Activated naive CD8-positive, alpha-beta T cell treated with anti-CD3 and anti-CD28 coated beads, Interleukin-2, amount 10 ng/mL, durations not matched to agents 7 days and 5 days (primary cell): ENCODE measurements around the gene ZRANB1. TPM values are rescaled to one million over a fixed set of nuclear protein-coding genes. Genes with fewer than 3 reads are reported as not detected.

Source experiments
- ATAC-seq: fragments of 150-1000 bp; cut with Tn5 transposase; one replicate; pipeline ENCODE4 v1.10.0; 2021; ENCODE audit warnings: low read depth, moderate library complexity
- POLR2A ChIA-PET: fragments of 350-600 bp; sonication (Branson Sonifier 250); formaldehyde crosslinking; loops from one replicate; lab custom pipeline; 2021; ENCODE audit warnings: antibody characterized with exemption; lab: Charles Lee
- DNase-seq: peaks from one replicate; pipeline ENCODE4 v3.0.0; 2021
- H3K27ac Mint-ChIP-seq: one replicate; pipeline ENCODE4 v1.8.0; 2022; ENCODE audit warnings: mild to moderate bottlenecking, mixed read lengths
- H3K27me3 Mint-ChIP-seq: one replicate; pipeline ENCODE4 v1.8.0; 2022; ENCODE audit warnings: mild to moderate bottlenecking, moderate library complexity, mixed read lengths
- H3K36me3 Mint-ChIP-seq: one replicate; pipeline ENCODE4 v1.8.0; 2021; ENCODE audit warnings: mild to moderate bottlenecking, mixed read lengths
- H3K4me1 Mint-ChIP-seq: one replicate; pipeline ENCODE4 v1.8.0; 2021; ENCODE audit warnings: mixed read lengths
- H3K4me3 Mint-ChIP-seq: one replicate; pipeline ENCODE4 v1.8.0; 2022; ENCODE audit warnings: mild to moderate bottlenecking, moderate library complexity, mixed read lengths
- H3K9me3 Mint-ChIP-seq: one replicate; pipeline ENCODE4 v1.8.0; 2021; ENCODE audit warnings: mixed read lengths
- total RNA-seq, 2 experiments: library from RNA; stranded (reverse); gene quantifications; one replicate each; pipeline ENCODE4 v1.2.3, GENCODE V29; 2021

The ZRANB1 gene
- total RNA-seq, 2 experiments from 2014 or later: 15.3 to 15.8 TPM

DNA sequence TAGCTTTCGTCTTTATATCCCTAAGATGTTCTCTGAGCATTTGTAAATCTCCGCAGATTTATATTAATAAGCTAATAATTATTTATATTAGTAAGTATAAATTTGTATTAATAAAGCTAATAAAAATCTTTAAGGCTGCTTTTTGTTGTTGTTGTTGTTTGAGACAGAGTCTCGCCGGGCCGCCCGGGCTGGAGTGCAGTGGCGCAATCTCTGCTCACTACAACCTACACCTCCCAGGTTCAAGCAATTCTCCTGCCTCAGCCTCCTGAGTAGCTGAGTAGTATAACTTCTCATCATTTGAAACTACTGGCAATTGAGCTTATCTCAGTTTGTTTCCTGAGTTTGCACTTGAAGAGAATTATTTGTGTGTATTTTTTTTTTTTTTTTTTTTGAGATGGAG is 5.1 kb upstream of the ZRANB1 start:
- POLR2A ChIA-PET: no interaction called here

DNA sequence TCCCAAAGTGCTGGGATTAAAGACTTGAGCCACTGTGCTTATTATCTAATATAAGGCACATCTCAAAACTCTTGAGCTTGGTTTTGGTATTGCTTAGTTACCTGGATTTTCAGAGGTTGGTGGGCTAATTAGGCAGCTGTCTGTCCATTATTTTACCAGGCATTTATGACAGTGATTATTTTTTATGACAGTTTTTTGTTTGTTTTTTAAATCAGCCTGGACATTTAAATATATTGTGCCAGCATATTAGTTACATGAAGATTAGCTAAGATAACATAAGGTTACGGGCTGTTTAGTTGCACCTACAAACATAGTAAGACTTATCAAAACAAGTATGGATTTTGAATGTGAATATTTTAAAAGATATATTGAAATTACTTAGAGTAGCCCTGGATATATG is 2.6 kb upstream of the ZRANB1 start:
- no peak overlapping the region for H3K4me3 Mint-ChIP-seq
- ATAC-seq (no peak), DNase-seq (no peak)
- H3K4me1 Mint-ChIP-seq: peaks cover 18% of the 10 kb centered on the region
- POLR2A ChIA-PET: no interaction called here
- peaks cover 8% of the 10 kb centered on the region for H3K36me3 Mint-ChIP-seq
- H3K27ac Mint-ChIP-seq: no peak overlapping the region
- no peaks in the 10 kb centered on the region for H3K27me3 Mint-ChIP-seq
- no peaks in the 10 kb centered on the region for H3K9me3 Mint-ChIP-seq

More for the DNA sequence above, 5.1 kb upstream of the ZRANB1 start:
- H3K4me3 Mint-ChIP-seq: no peak overlapping the region
- H3K27ac Mint-ChIP-seq: no peak overlapping the region
- no peaks in the 10 kb centered on the region for H3K27me3 Mint-ChIP-seq
- DNase-seq (no peak), ATAC-seq (no peak)
- H3K9me3 Mint-ChIP-seq: peaks cover 1% of the 10 kb centered on the region
- peaks cover 10% of the 10 kb centered on the region for H3K36me3 Mint-ChIP-seq
- H3K4me1 Mint-ChIP-seq: peaks cover 10% of the 10 kb centered on the region

DNA sequence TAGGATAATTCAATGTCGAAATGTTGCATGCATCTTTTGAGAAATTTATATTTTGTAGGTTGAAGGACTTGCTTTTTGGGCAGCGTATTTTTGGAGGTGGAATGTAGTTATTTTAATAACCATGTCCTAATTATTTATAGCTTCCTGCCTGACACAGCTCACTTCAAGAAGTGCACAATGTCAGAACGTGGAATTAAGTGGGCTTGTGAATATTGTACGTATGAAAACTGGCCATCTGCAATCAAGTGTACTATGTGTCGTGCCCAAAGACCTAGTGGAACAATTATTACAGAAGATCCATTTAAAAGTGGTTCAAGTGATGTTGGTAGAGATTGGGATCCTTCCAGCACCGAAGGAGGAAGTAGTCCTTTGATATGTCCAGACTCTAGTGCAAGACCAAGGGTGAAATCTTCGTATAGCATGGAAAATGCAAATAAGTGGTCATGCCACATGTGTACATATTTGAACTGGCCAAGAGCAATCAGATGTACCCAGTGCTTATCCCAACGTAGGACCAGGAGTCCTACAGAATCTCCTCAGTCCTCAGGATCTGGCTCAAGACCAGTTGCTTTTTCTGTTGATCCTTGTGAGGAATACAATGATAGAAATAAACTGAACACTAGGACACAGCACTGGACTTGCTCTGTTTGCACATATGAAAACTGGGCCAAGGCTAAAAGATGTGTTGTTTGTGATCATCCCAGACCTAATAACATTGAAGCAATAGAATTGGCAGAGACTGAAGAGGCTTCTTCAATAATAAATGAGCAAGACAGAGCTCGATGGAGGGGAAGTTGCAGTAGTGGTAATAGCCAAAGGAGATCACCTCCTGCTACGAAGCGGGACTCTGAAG is 620 bp downstream of the ZRANB1 start:
- Mint-ChIP-seq H3K4me3 (no peak overlapping the region), H3K36me3 (peaks cover 11% of the 10 kb centered on the region), H3K4me1 (peaks cover 13% of the 10 kb centered on the region), H3K27ac (no peak overlapping the region), H3K27me3 (no peaks in the 10 kb centered on the region), H3K9me3 (no peaks in the 10 kb centered on the region)
- DNase-seq (no peak), ATAC-seq (no peak)
- POLR2A ChIA-PET: no interaction called here

DNA sequence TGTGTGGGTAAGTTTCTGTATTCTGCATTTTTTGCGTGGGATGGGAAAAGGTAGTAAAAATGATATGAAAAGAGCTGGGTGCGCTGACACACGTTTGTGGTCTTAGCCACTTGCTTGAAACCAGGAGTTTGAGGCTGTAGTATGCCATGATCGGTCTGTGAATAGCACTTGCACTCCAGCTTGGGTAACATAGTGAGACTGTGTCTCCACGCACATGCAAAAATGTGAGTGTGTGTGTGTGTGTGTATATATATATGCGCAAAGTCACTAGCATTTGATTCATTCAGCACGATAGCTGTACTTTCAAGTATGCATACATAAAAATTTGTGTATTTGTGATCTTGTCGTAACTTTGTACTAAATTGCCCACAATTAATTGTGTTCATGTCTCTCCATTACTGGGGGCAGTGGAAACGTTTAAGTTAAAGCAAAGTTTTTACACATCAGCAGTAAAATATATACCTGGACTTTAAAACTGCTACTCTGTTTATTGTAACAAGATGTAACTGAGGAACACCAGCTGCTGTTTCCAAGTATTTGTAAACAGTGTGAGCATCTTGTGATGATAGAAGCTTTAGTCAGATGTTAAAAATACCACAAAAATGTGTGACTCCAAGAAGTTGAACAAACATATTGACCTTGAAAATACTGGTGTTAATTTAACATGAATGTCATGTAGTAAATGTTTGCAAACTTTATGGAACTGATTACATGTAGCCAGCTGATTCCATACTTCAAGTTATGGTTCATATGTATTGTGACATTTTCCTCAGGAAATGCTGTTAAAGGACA is 1.6 kb downstream of the ZRANB1 start:
- Mint-ChIP-seq H3K4me3 (no peak overlapping the region), H3K36me3 (peaks cover 17% of the 10 kb centered on the region), H3K4me1 (peaks cover 13% of the 10 kb centered on the region), H3K9me3 (no peaks in the 10 kb centered on the region), H3K27me3 (no peaks in the 10 kb centered on the region), H3K27ac (no peak overlapping the region)
- no peak for ATAC-seq
- POLR2A ChIA-PET: no interaction called here
- DNase-seq: no peak

DNA sequence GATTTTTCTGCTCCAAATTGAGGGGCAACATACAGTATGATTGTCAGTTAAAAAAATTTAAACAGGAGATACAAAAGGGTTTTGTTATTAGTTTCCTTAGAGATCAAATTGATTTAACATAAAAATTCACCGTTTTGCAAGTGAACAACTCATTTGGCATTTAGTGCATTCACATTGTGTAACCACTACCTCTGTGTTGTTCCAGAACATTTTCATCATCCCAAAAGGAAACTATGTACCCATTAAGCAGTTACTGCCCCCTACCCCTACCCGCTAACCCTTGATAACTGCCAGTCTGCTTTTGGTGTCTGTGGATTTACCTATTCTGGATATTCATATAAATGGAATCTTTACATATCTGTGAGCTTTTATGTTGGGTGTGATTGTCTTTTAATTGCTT is 3.1 kb downstream of the ZRANB1 start:
- H3K27ac Mint-ChIP-seq: no peak overlapping the region
- H3K4me3 Mint-ChIP-seq: no peak overlapping the region
- H3K36me3 Mint-ChIP-seq: peaks cover 23% of the 10 kb centered on the region

DNA sequence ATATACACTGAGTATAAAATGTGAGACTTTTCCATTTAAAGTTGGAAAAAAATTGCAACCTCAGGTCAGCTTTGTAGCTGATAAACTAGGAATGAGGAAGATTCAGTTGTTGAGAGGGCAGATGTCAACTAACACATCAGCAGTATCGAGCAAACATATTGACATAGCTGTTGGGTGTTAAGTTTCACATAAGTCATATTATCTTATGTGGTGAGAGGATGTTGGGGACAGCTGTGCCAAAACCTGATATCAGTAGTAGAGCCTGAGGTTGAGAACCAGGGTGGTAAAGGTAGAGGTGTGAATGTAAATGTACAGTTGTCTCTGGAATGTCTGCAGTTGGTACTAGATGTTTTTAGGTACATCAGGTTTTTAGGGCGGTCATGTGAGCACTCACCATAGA is 5.0 kb downstream of the ZRANB1 start:
- no peak for ATAC-seq
- H3K4me3 Mint-ChIP-seq: no peak overlapping the region
- no peaks in the 10 kb centered on the region for H3K27me3 Mint-ChIP-seq
- no peaks in the 10 kb centered on the region for H3K9me3 Mint-ChIP-seq
- peaks cover 10% of the 10 kb centered on the region for H3K4me1 Mint-ChIP-seq
- no peak for DNase-seq
- POLR2A ChIA-PET: no interaction called here
- peaks cover 23% of the 10 kb centered on the region for H3K36me3 Mint-ChIP-seq
- H3K27ac Mint-ChIP-seq: no peak overlapping the region

More for the DNA sequence above, 3.1 kb downstream of the ZRANB1 start:
- Mint-ChIP-seq H3K27me3 (no peaks in the 10 kb centered on the region), H3K4me1 (peaks cover 13% of the 10 kb centered on the region), H3K9me3 (no peaks in the 10 kb centered on the region)
- no peak for DNase-seq
- ATAC-seq: no peak
- POLR2A ChIA-PET: interaction anchor here (0.6 kb wide), 1 partner anchor 32 kb away, joined by 3 read pairs; no protein-coding TSS in a partner anchor

DNA sequence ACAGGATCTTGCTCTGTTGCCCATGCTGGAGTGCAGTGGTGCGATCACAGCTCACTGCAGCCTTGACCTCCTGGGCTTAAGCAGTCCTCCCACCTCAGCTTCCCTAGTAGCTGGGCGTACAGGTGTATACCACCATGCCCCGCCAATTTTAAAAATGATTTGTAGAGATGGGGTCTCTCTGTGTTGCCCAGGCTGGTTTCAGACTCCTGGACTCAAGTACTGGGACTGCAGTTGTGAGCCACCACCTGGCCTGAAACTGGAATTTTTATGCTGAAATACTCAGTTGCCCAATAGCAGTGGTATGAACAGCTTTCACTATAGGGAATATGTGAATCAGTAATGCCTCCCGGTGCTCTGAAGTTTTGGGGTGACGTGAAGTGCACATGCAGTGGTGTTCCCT is 7.6 kb downstream of the ZRANB1 start:
- H3K4me1 Mint-ChIP-seq: peaks cover 5% of the 10 kb centered on the region
- no peak overlapping the region for H3K27ac Mint-ChIP-seq
- H3K4me3 Mint-ChIP-seq: no peak overlapping the region
- POLR2A ChIA-PET: interaction anchor here (0.7 kb wide), 1 partner anchor 738 kb away, joined by 4 read pairs; no protein-coding TSS in a partner anchor
- no peaks in the 10 kb centered on the region for H3K27me3 Mint-ChIP-seq
- no peaks in the 10 kb centered on the region for H3K9me3 Mint-ChIP-seq
- peaks cover 15% of the 10 kb centered on the region for H3K36me3 Mint-ChIP-seq
- DNase-seq (no peak), ATAC-seq (no peak)

DNA sequence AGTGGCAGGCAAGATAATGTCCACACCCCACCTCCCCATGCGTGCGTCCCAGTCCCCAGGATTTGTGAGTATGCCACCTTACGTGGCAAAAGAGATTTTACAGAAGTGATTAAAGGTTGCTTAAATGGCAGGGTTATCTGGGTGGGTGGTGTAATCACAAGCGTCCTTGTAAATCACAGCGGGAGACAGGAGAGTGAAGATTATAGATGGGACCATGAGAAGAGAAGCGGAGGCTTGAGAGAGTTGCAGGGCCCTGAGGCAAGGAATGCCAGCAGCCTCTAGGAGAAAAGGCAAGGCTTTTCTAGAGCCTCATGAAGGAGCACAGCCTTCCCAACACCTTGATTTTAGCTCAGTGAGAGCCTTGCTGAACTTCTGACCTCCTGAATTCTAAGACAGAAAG is 10.2 kb downstream of the ZRANB1 start:
- Mint-ChIP-seq H3K4me1 (peaks cover 11% of the 10 kb centered on the region), H3K36me3 (peaks cover 12% of the 10 kb centered on the region), H3K9me3 (no peaks in the 10 kb centered on the region), H3K27ac (no peak overlapping the region), H3K4me3 (no peak overlapping the region), H3K27me3 (no peaks in the 10 kb centered on the region)
- DNase-seq (no peak), ATAC-seq (no peak)
- POLR2A ChIA-PET: no interaction called here

DNA sequence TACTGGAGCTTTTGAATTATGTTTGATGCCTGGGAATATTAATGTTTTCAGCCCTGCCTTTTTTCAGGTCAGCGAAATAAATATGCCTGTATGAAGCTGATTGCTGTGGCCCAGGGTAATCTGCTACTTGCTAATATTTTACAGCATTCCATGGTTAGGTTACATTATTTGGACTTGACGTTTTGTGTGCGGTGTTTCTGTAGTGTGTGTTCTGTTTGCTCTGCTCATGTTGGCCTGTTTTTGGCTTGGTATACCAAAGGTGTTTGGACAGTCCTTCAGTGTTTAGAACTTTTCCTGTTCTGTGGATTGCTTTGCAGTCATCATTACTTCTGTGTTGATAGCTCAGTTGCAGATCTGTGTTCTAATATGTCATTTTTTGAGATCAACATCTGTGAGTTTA is 11.5 kb downstream of the ZRANB1 start:
- Mint-ChIP-seq H3K36me3 (peaks cover 6% of the 10 kb centered on the region), H3K27ac (no peak overlapping the region), H3K27me3 (no peaks in the 10 kb centered on the region), H3K4me1 (peaks cover 13% of the 10 kb centered on the region), H3K4me3 (no peak overlapping the region), H3K9me3 (no peaks in the 10 kb centered on the region)
- POLR2A ChIA-PET: no interaction called here
- ATAC-seq (no peak), DNase-seq (no peak)

DNA sequence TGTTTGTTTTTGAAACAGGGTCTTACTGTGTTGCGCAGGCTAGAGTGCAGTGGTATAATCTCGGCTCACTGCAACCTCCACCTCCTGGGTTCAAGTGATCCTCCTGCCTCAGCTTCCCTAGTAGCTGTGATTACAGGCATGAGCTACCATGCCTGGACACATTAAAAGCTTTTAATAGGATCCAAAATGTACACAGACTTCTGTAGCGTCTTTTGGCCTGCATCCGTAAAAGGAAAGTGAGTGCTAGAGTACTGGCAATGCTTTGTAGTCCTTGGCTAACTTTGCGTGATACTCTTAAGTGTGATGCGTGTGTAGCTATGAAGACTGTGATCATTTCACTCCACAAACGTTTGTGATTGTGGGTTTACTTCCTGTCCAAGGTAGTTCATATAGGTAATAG is 13.3 kb downstream of the ZRANB1 start:
- Mint-ChIP-seq H3K4me3 (no peak overlapping the region), H3K9me3 (no peaks in the 10 kb centered on the region), H3K27ac (no peak overlapping the region), H3K36me3 (peaks cover 6% of the 10 kb centered on the region), H3K4me1 (peaks cover 18% of the 10 kb centered on the region), H3K27me3 (no peaks in the 10 kb centered on the region)
- ATAC-seq (no peak), DNase-seq (no peak)
- POLR2A ChIA-PET: no interaction called here

DNA sequence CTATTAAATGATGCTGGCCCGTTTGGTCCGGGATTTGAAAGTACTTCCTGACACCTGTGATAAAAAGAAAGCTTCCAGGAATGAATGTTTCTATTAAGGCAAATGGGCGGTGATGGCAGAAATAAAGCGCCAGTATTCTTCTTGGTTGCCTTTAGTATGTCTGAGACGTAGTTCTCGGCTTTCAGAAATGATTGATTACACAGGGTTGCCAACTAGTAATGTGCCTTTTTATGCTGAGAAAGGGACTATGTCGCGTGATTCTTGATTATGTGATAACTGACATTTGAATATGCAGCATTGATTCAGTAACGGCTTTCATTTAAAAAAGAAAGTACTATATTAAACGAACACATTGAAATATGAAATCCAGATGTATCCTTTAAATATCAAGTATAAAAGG is 13.9 kb downstream of the ZRANB1 start:
- ATAC-seq: no peak
- no peaks in the 10 kb centered on the region for H3K9me3 Mint-ChIP-seq

DNA sequence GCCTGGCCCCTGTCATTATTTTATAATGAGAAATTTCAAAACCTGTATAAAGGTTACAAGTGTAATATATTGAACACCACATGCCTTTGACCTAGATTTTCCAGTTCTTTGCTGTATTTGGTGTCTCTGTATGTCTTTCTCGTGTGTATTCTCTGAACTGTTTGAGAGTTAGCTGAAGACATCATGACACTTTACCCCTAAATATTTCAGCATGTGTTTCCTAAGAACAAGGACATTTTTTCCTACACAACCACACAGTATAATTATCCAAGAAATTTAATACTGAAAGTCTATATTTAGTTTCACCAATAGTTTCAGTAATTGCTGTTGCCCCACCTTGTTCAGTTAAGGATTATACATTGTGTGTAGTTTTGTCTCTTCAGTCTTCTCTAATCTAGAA is 14.8 kb downstream of the ZRANB1 start:
- H3K27ac Mint-ChIP-seq: no peak overlapping the region
- H3K36me3 Mint-ChIP-seq: peaks cover 7% of the 10 kb centered on the region
- no peaks in the 10 kb centered on the region for H3K27me3 Mint-ChIP-seq
- no peak overlapping the region for H3K4me3 Mint-ChIP-seq
- H3K9me3 Mint-ChIP-seq: no peaks in the 10 kb centered on the region
- no peak for DNase-seq
- H3K4me1 Mint-ChIP-seq: peaks cover 23% of the 10 kb centered on the region
- no peak for ATAC-seq
- POLR2A ChIA-PET: no interaction called here

More for the DNA sequence above, 13.9 kb downstream of the ZRANB1 start:
- Mint-ChIP-seq H3K27me3 (no peaks in the 10 kb centered on the region), H3K36me3 (peaks cover 6% of the 10 kb centered on the region), H3K27ac (no peak overlapping the region), H3K4me3 (no peak overlapping the region), H3K4me1 (peaks cover 21% of the 10 kb centered on the region)
- POLR2A ChIA-PET: no interaction called here
- no peak for DNase-seq

DNA sequence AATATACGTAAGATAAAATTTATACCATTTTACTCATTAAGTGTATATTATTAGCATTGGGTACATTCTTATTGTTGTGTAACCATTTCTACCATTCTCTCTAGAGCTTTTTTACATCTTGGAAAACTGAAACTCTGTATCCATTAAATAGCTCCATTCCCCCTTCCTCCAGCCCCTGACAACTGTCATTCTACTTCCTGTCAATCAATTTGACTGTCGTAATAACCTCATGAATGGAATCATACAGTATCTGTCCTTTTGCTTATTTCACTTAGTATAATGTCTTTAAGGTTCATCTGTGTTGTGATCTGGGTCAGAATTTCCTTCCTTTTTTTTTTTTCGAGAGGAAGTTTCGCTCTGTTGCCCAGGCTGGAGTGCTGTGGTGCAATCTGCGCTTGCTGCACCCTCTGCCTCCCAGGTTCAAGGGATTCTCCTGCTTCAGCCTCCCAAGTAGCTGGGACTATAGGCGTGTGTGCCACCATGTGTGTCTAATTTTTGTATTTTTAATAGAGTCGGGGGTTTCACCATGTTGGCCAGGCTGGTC is 15.6 kb downstream of the ZRANB1 start:
- H3K27ac Mint-ChIP-seq: no peak overlapping the region
- no peak for ATAC-seq

More for the DNA sequence above, 15.6 kb downstream of the ZRANB1 start:
- no peak for DNase-seq
- Mint-ChIP-seq H3K9me3 (no peaks in the 10 kb centered on the region), H3K36me3 (peaks cover 7% of the 10 kb centered on the region), H3K4me1 (peaks cover 23% of the 10 kb centered on the region), H3K27me3 (no peaks in the 10 kb centered on the region), H3K4me3 (no peak overlapping the region)
- POLR2A ChIA-PET: no interaction called here
